H1 (cell line): Measurements from ENCODE around the gene RBFOX1. TPM values are rescaled to one million over a fixed set of nuclear protein-coding genes. Genes with fewer than 3 reads are reported as not detected.

ENCODE experiments used
- GABPA ChIP-seq: IDR thresholded peaks from 2 replicates; pipeline ENCODE4 v1.6.1; 2011; ENCODE audit warnings: mild to moderate bottlenecking, low read length, moderate library complexity, borderline replicate concordance; ENCODE audit not compliant: insufficient read depth
- TAF1 ChIP-seq: IDR thresholded peaks from 2 replicates; pipeline ENCODE4 v1.6.1; 2011; ENCODE audit warnings: mild to moderate bottlenecking, low read depth, low read length
- polyA plus RNA-seq, 7 experiments: library from polyadenylated mRNA; depleted of rRNA in 3 of 7; stranded (reverse) in 5 of 7; unstranded in 2 of 7; fragments of >200 nt in 5 of 7; fragments of 200-250 nt in 2 of 7; gene quantifications; 1 replicate in 5 of 7; 2 replicates in 1 of 7; 4 replicates in 1 of 7; pipeline versions ENCODE4 v1.2.1 to v1.2.3, GENCODE V29; 2011 to 2013; ENCODE audit warnings: missing spikeins in 2 of 7, mixed read lengths in 2 of 7
- total RNA-seq: library from RNA; stranded (reverse); fragmentation: NEBNext Ultra II Directional; extraction: Animal tissue kit (Norgen Biotek cat#: 25700); gene quantifications from 2 replicates; pipeline ENCODE4 v1.2.1, GENCODE V29; 2021

RBFOX1 gene
- total and polyA plus RNA-seq, 2 of the 8 experiments (the other 6 are each of a cell fraction or from before 2014, with no cell fraction given) = 1.7 to 2.8 TPM

DNA sequence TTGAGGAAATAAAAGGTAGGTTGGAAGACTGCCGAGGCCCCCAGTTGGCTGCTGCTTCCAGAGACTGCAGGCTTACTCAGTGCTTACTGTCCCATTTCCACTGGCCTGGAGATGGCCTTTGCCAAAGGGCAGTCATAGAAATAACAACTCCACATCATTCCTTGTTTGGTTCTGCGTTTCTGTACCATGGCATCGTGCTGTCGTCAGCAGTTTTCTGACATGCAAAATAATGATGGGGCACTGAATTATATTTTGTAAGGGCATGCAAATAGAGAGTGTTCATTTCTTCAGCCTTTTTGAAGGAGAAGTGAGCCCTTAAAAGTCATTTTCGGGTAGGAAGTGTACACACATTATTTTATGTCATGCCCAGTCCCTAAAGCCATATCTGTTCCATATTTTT lies 88.9 kb downstream of the RBFOX1 start (continued):
- no peak for TF ChIP-seq TAF1
- TF ChIP-seq GABPA = no peak
